IPS-18a (cell line): ENCODE measurements around the gene CBL.

Experiments
- H3K27ac ChIP-seq: one replicate; pipeline ENCODE4 v1.5.1; 2013; ENCODE audit warnings: low read length
- H3K27me3 ChIP-seq: one replicate; pipeline ENCODE4 v1.6.1; 2013; ENCODE audit warnings: mild to moderate bottlenecking, low read length; ENCODE audit not compliant: control insufficient read depth, insufficient read depth
- H3K36me3 ChIP-seq: one replicate; pipeline ENCODE4 v1.6.1; 2013; ENCODE audit warnings: low read depth, low read length; ENCODE audit not compliant: control insufficient read depth
- H3K4me1 ChIP-seq: one replicate; pipeline ENCODE4 v1.6.1; 2013; ENCODE audit warnings: low read depth, low read length; ENCODE audit not compliant: control insufficient read depth
- H3K4me3 ChIP-seq: one replicate; pipeline ENCODE4 v1.5.1; 2013; ENCODE audit warnings: low read length
- H3K9ac ChIP-seq: one replicate; pipeline ENCODE4 v1.6.1; 2013; ENCODE audit warnings: mild to moderate bottlenecking, low read length, moderate library complexity
- H3K9me3 ChIP-seq: one replicate; pipeline ENCODE4 v1.6.1; 2013; ENCODE audit warnings: low read depth, low read length; ENCODE audit not compliant: control insufficient read depth

The CBL gene

GRCh38 chr11:119316729-119317591 is 110.8 kb downstream of the CBL start, which contains the start of gene MCAM:
MCAM (minus strand) TSS chr11:119317130; CDS start chr11:119317101, 29 bp downstream.
- Histone ChIP-seq H3K27me3 (peaks cover 58% of the 10 kb centered on the region), H3K4me3 (peak within 1 kb of the TSS; percentile 65), H3K36me3 (no peaks in the 10 kb centered on the region), H3K9me3 (no peaks in the 10 kb centered on the region), H3K9ac (peak within 1 kb of the TSS; percentile 36), H3K27ac (no peak within 1 kb of the TSS), H3K4me1 (peaks cover 43% of the 10 kb centered on the region)

GRCh38 chr11:119317592-119318239 is 111.6 kb downstream of the CBL start:
- Histone ChIP-seq H3K4me3 (peak overlapping the region; percentile 23), H3K9me3 (no peaks in the 10 kb centered on the region), H3K4me1 (peaks cover 43% of the 10 kb centered on the region), H3K27ac (no peak overlapping the region), H3K9ac (no peak overlapping the region), H3K36me3 (no peaks in the 10 kb centered on the region), H3K27me3 (peaks cover 58% of the 10 kb centered on the region)

GRCh38 chr11:119318240-119319135 is 112.3 kb downstream of the CBL start:
- H3K36me3 ChIP-seq = no peaks in the 10 kb centered on the region
- no peak overlapping the region for H3K4me3 ChIP-seq
- no peak overlapping the region for H3K9ac ChIP-seq
- no peak overlapping the region for H3K27ac ChIP-seq
- peaks cover 43% of the 10 kb centered on the region for H3K4me1 ChIP-seq
- no peaks in the 10 kb centered on the region for H3K9me3 ChIP-seq
- H3K27me3 ChIP-seq = peaks cover 58% of the 10 kb centered on the region

GRCh38 chr11:119319136-119319699 is 113.1 kb downstream of the CBL start:
- peaks cover 43% of the 10 kb centered on the region for H3K4me1 ChIP-seq
- no peaks in the 10 kb centered on the region for H3K36me3 ChIP-seq
- H3K4me3 ChIP-seq = peak overlapping the region; percentile 58
- no peak overlapping the region for H3K27ac ChIP-seq
- peaks cover 55% of the 10 kb centered on the region for H3K27me3 ChIP-seq
- no peak overlapping the region for H3K9ac ChIP-seq
- H3K9me3 ChIP-seq = no peaks in the 10 kb centered on the region

- Histone ChIP-seq H3K4me3 (peak overlapping the region; percentile 58), H3K9ac (no peak overlapping the region)
These were observed 113.6 kb downstream of the CBL start for GRCh38 chr11:119319700-119320239.

GRCh38 chr11:119320240-119320775 is 114.2 kb downstream of the CBL start:
- H3K9ac ChIP-seq = no peak overlapping the region
- H3K36me3 ChIP-seq = no peaks in the 10 kb centered on the region
- peak overlapping the region; percentile 58 for H3K4me3 ChIP-seq
- peaks cover 44% of the 10 kb centered on the region for H3K27me3 ChIP-seq
- H3K27ac ChIP-seq = no peak overlapping the region
- peaks cover 42% of the 10 kb centered on the region for H3K4me1 ChIP-seq
- H3K9me3 ChIP-seq = no peaks in the 10 kb centered on the region

More at GRCh38 chr11:119319700-119320239, 113.6 kb downstream of the CBL start:
- peaks cover 50% of the 10 kb centered on the region for H3K27me3 ChIP-seq
- no peaks in the 10 kb centered on the region for H3K9me3 ChIP-seq
- H3K27ac ChIP-seq = no peak overlapping the region
- H3K36me3 ChIP-seq = no peaks in the 10 kb centered on the region
- peaks cover 43% of the 10 kb centered on the region for H3K4me1 ChIP-seq

- peaks cover 36% of the 10 kb centered on the region for H3K4me1 ChIP-seq
- no peaks in the 10 kb centered on the region for H3K36me3 ChIP-seq
- H3K9ac ChIP-seq = peak overlapping the region; percentile 53
- H3K4me3 ChIP-seq = peak overlapping the region; percentile 58
- no peaks in the 10 kb centered on the region for H3K9me3 ChIP-seq
- no peak overlapping the region for H3K27ac ChIP-seq
- peaks cover 38% of the 10 kb centered on the region for H3K27me3 ChIP-seq
These were observed 114.8 kb downstream of the CBL start for GRCh38 chr11:119320776-119321524.

GRCh38 chr11:119322360-119322739 is 116.2 kb downstream of the CBL start:
- Histone ChIP-seq H3K4me3 (no peak overlapping the region), H3K9me3 (no peaks in the 10 kb centered on the region), H3K9ac (no peak overlapping the region), H3K27me3 (peaks cover 25% of the 10 kb centered on the region), H3K4me1 (peaks cover 33% of the 10 kb centered on the region), H3K36me3 (no peaks in the 10 kb centered on the region), H3K27ac (no peak overlapping the region)

- H3K4me1 ChIP-seq = peaks cover 26% of the 10 kb centered on the region
- H3K9me3 ChIP-seq = no peaks in the 10 kb centered on the region
- H3K4me3 ChIP-seq = no peak overlapping the region
- H3K9ac ChIP-seq = no peak overlapping the region
- peaks cover 18% of the 10 kb centered on the region for H3K27me3 ChIP-seq
- H3K36me3 ChIP-seq = no peaks in the 10 kb centered on the region
- no peak overlapping the region for H3K27ac ChIP-seq
These were observed 116.9 kb downstream of the CBL start for GRCh38 chr11:119322921-119323531.

- H3K9ac ChIP-seq = no peak overlapping the region
- H3K36me3 ChIP-seq = no peaks in the 10 kb centered on the region
- H3K4me1 ChIP-seq = peaks cover 20% of the 10 kb centered on the region
- peaks cover 12% of the 10 kb centered on the region for H3K27me3 ChIP-seq
- H3K9me3 ChIP-seq = no peaks in the 10 kb centered on the region
- no peak overlapping the region for H3K4me3 ChIP-seq
- no peak overlapping the region for H3K27ac ChIP-seq
These were observed 117.4 kb downstream of the CBL start for GRCh38 chr11:119323532-119324033.
